Measurements from ENCODE around the gene B3GAT1.

- no peak for TF ChIP-seq GATA1 (IDR thresholded peaks at IDR 0.05; ENCODE audit: low read depth, low read length)
- no peak for TF ChIP-seq POLR2A (IDR thresholded peaks at IDR 0.05; ENCODE audit: low read length)
Measured at GRCh38 chr11:134394311-134394710, 17.7 kb downstream of the B3GAT1 start.

Measured in erythroblast (primary cell).